SK-N-MC (cell line): ENCODE data around the gene RHEB.

Source experiments
- EZH2 ChIP-seq: fragments of 200-600 bp; sonication (generic); IDR thresholded peaks from one replicate; pipeline ENCODE4 v1.6.1; 2017; ENCODE audit warnings: antibody characterized with exemption
- POLR2AphosphoS5 ChIP-seq: IDR thresholded peaks from 2 replicates; pipeline ENCODE4 v1.6.1; 2012; ENCODE audit warnings: mild to moderate bottlenecking, low read depth, low read length, borderline replicate concordance

- TF ChIP-seq POLR2AphosphoS5 (no peak), EZH2 (no peak)
Measured at GRCh38 chr7:151454932-151455530, 64.7 kb downstream of the RHEB start.
